ENCODE results near the gene TGFBR3L.
A peak's percentile ranks its signal among the peaks of the same experiment; 100 is the strongest.

The TGFBR3L gene

GRCh38 chr19:7907544-7907943 is 7.1 kb upstream of the TGFBR3L start:
- TF ChIP-seq TAF1 (IDR thresholded peaks at IDR 0.05; ENCODE audit: borderline replicate concordance, low read depth, low read length) (no peak), POLR2A (IDR thresholded peaks at IDR 0.05; ENCODE audit: low read depth, low read length) (no peak), POLR2AphosphoS5 (IDR thresholded peaks at IDR 0.05; ENCODE audit: low read depth, low read length) (no peak)
- FAIRE-seq = no peak
- no peak for DNase-seq (ENCODE audit: insufficient read length)

- TF ChIP-seq TAF1 (IDR thresholded peaks at IDR 0.05; ENCODE audit: borderline replicate concordance, low read depth, low read length) (no peak), POLR2AphosphoS5 (IDR thresholded peaks at IDR 0.05; ENCODE audit: low read depth, low read length) (peak; percentile 38; the same call in 1 of the 2 replicates)
- no peak for DNase-seq (ENCODE audit: insufficient read length)
- FAIRE-seq = no peak
Observed at GRCh38 chr19:7908078-7908699, 6.4 kb upstream of the TGFBR3L start.

- DNase-seq (ENCODE audit: insufficient read length) (no peak), FAIRE-seq (no peak)
- TF ChIP-seq TAF1 (IDR thresholded peaks at IDR 0.05; ENCODE audit: borderline replicate concordance, low read depth, low read length) (no peak), POLR2A (IDR thresholded peaks at IDR 0.05; ENCODE audit: low read depth, low read length) (no peak), POLR2AphosphoS5 (IDR thresholded peaks at IDR 0.05; ENCODE audit: low read depth, low read length) (no peak)
Observed at GRCh38 chr19:7908742-7909461, 5.7 kb upstream of the TGFBR3L start.

GRCh38 chr19:7909471-7910067 is 5.1 kb upstream of the TGFBR3L start:
- TF ChIP-seq POLR2A (IDR thresholded peaks at IDR 0.05; ENCODE audit: low read depth, low read length) (no peak), TAF1 (IDR thresholded peaks at IDR 0.05; ENCODE audit: borderline replicate concordance, low read depth, low read length) (no peak), POLR2AphosphoS5 (IDR thresholded peaks at IDR 0.05; ENCODE audit: low read depth, low read length) (no peak)
- DNase-seq (ENCODE audit: insufficient read length) (no peak), FAIRE-seq (no peak)

GRCh38 chr19:7910321-7911161 is 4.1 kb upstream of the TGFBR3L start:
- FAIRE-seq = no peak
- DNase-seq (ENCODE audit: insufficient read length) = no peak
- TF ChIP-seq POLR2A (IDR thresholded peaks at IDR 0.05; ENCODE audit: low read depth, low read length) (no peak), TAF1 (IDR thresholded peaks at IDR 0.05; ENCODE audit: borderline replicate concordance, low read depth, low read length) (no peak), POLR2AphosphoS5 (IDR thresholded peaks at IDR 0.05; ENCODE audit: low read depth, low read length) (no peak)

GRCh38 chr19:7911508-7912143 is 3.0 kb upstream of the TGFBR3L start:
- no peak for TF ChIP-seq TAF1 (IDR thresholded peaks at IDR 0.05; ENCODE audit: borderline replicate concordance, low read depth, low read length)
- no peak for TF ChIP-seq POLR2A (IDR thresholded peaks at IDR 0.05; ENCODE audit: low read depth, low read length)
- TF ChIP-seq POLR2AphosphoS5 (IDR thresholded peaks at IDR 0.05; ENCODE audit: low read depth, low read length) = no peak
- FAIRE-seq (no peak), DNase-seq (ENCODE audit: insufficient read length) (no peak)

- no peak for TF ChIP-seq POLR2A (IDR thresholded peaks at IDR 0.05; ENCODE audit: low read depth, low read length)
- no peak for TF ChIP-seq POLR2AphosphoS5 (IDR thresholded peaks at IDR 0.05; ENCODE audit: low read depth, low read length)
- TF ChIP-seq TAF1 (IDR thresholded peaks at IDR 0.05; ENCODE audit: borderline replicate concordance, low read depth, low read length) = no peak
- no peak for FAIRE-seq
- DNase-seq (ENCODE audit: insufficient read length) = no peak
Observed at GRCh38 chr19:7912144-7912696, 2.4 kb upstream of the TGFBR3L start.

GRCh38 chr19:7912697-7913564 is 1.7 kb upstream of the TGFBR3L start:
- no peak for TF ChIP-seq TAF1 (IDR thresholded peaks at IDR 0.05; ENCODE audit: borderline replicate concordance, low read depth, low read length)
- no peak for TF ChIP-seq POLR2AphosphoS5 (IDR thresholded peaks at IDR 0.05; ENCODE audit: low read depth, low read length)
- DNase-seq (ENCODE audit: insufficient read length) (no peak), FAIRE-seq (no peak)

GRCh38 chr19:7913652-7914051 is 978 bp upstream of the TGFBR3L start:
- FAIRE-seq (no peak), DNase-seq (ENCODE audit: insufficient read length) (no peak)
- TF ChIP-seq POLR2AphosphoS5 (IDR thresholded peaks at IDR 0.05; ENCODE audit: low read depth, low read length) = peak; percentile 13; the same call in 1 of the 2 replicates
- no peak for TF ChIP-seq TAF1 (IDR thresholded peaks at IDR 0.05; ENCODE audit: borderline replicate concordance, low read depth, low read length)

GRCh38 chr19:7914099-7914498 is 531 bp upstream of the TGFBR3L start:
- TF ChIP-seq POLR2AphosphoS5 (IDR thresholded peaks at IDR 0.05; ENCODE audit: low read depth, low read length) (0 out of 2 replicates have a peak, but pooled peaks have one; percentile 6), TAF1 (IDR thresholded peaks at IDR 0.05; ENCODE audit: borderline replicate concordance, low read depth, low read length) (no peak)
- no peak for FAIRE-seq
- no peak for DNase-seq (ENCODE audit: insufficient read length)
